Endothelial cell of umbilical vein (primary cell): ENCODE measurements around the gene PCDH9.

Source experiments
- EZH2 ChIP-seq: IDR thresholded peaks from 2 replicates; pipeline ENCODE4 v1.6.1; 2012; ENCODE audit warnings: borderline replicate concordance, low read depth, mild to moderate bottlenecking, moderate library complexity, low read length, inconsistent platforms; ENCODE audit not compliant: severe bottlenecking
- GATA2 ChIP-seq: IDR thresholded peaks from 2 replicates; pipeline ENCODE4 v1.7.0; 2011; ENCODE audit warnings: low read depth, mild to moderate bottlenecking, moderate library complexity, mixed read lengths, low read length; ENCODE audit not compliant: insufficient read length, insufficient read depth
- JUN ChIP-seq: IDR thresholded peaks from 2 replicates; pipeline ENCODE4 v1.6.1; 2011; ENCODE audit warnings: borderline replicate concordance, low read depth; ENCODE audit not compliant: insufficient read length, insufficient read depth
- MAX ChIP-seq: IDR thresholded peaks from 2 replicates; pipeline ENCODE4 v1.6.1; 2011; ENCODE audit not compliant: insufficient read depth, insufficient read length
- MYC ChIP-seq: IDR thresholded peaks from one replicate; pipeline ENCODE4 v1.6.1; 2011; ENCODE audit warnings: mild to moderate bottlenecking, low read depth, low read length
- POLR2A ChIP-seq: IDR thresholded peaks from 2 replicates; pipeline ENCODE4 v1.6.1; 2012; ENCODE audit warnings: low read depth, mild to moderate bottlenecking, control low read depth, low read length
- POLR2AphosphoS5 ChIP-seq: IDR thresholded peaks from 2 replicates; pipeline ENCODE4 v1.6.1; 2012; ENCODE audit warnings: low read depth, mild to moderate bottlenecking, control low read depth, low read length, moderate library complexity; ENCODE audit not compliant: insufficient read depth
- TF ChIP-seq, protein P1 (sequence below), 2 donors: IDR thresholded peaks; 1 replicate in 1 of 2; 2 replicates in 1 of 2; pipeline ENCODE4 v1.5.1; 2011; ENCODE audit warnings: low read length in 2 of 2, mild to moderate bottlenecking in 2 of 2, moderate library complexity in 2 of 2, control low read depth in 1 of 2, inconsistent platforms in 1 of 2, low read depth in 1 of 2; ENCODE audit not compliant: insufficient read depth in 1 of 2; ENCODE audit errors: extremely low read depth in 1 of 2

GRCh38 chr13:66775196-66775595, 454.9 kb downstream of the PCDH9 start:
- TF ChIP-seq EZH2: no peak
- TF ChIP-seq, protein P1, sequence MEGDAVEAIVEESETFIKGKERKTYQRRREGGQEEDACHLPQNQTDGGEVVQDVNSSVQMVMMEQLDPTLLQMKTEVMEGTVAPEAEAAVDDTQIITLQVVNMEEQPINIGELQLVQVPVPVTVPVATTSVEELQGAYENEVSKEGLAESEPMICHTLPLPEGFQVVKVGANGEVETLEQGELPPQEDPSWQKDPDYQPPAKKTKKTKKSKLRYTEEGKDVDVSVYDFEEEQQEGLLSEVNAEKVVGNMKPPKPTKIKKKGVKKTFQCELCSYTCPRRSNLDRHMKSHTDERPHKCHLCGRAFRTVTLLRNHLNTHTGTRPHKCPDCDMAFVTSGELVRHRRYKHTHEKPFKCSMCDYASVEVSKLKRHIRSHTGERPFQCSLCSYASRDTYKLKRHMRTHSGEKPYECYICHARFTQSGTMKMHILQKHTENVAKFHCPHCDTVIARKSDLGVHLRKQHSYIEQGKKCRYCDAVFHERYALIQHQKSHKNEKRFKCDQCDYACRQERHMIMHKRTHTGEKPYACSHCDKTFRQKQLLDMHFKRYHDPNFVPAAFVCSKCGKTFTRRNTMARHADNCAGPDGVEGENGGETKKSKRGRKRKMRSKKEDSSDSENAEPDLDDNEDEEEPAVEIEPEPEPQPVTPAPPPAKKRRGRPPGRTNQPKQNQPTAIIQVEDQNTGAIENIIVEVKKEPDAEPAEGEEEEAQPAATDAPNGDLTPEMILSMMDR (IDR thresholded peaks at IDR 0.05; ENCODE audit: extremely low read depth in 1 of 2, insufficient read depth in 1 of 2, low read depth in 1 of 2, low read length in 2 of 2): no peak
- TF ChIP-seq POLR2AphosphoS5: no peak
- no peak for TF ChIP-seq MAX
- TF ChIP-seq POLR2A: no peak
- TF ChIP-seq JUN: no peak
- TF ChIP-seq GATA2: no peak
- TF ChIP-seq MYC: no peak
